ENCODE data around the gene CCNJL.
"Not testable (repeated sequence)": the region's sequence is repeated elsewhere in the genome, so short reads cannot be mapped to it uniquely, and the experiment has no call there.

The CCNJL gene

GRCh38 chr5:160260006-160260775 is 52.2 kb downstream of the CCNJL start:
- DNase-seq: no peak

DNA sequence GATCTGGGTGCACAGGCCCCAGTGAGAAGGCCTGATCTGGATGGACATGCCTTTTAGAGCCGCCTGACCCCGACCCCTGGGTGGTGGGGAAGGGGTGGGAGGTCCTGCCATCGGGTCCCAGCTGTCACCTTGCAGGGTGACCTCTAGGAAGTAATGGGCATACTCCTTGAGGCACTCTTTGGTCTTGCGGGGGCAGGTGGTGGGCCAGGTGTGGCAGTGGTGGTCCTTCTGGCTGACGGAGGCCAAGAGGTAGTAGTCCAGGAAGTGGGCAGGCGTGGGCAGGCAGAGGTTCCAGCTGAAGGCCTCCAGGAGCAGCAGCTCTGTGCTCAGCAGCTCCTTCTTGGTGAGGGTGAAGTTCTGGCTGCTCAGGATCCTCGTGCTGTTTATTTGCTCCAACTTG is 53.0 kb downstream of the CCNJL start:
- no peak for DNase-seq

- no peak for DNase-seq
Measured at GRCh38 chr5:160254706-160255105, 57.7 kb downstream of the CCNJL start.

DNA sequence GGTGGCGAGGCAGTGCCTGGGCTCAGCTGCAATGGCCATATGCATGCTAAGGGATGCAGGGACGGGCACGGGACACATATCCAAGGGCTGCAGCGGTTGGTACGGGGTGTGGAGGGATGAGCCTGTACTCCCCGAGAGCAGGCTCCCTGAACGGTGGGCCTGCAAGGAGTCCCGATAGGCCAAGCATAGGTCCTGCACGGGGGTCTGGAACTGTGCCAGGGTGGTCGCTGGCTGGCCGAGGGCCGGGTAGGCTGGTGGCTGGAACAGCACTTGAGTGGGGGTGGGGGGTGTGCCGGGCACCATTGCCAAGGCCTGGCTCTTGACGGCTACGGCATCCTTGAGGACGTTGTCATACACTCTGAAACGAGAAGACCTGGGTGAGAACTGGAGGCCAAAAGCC is 58.9 kb downstream of the CCNJL start:
- no peak for DNase-seq

- no peak for DNase-seq
Measured at GRCh38 chr5:160252916-160253315, 59.4 kb downstream of the CCNJL start.

GRCh38 chr5:160251406-160252155 is 60.8 kb downstream of the CCNJL start:
- DNase-seq: no peak

- DNase-seq: no peak
Measured at GRCh38 chr5:160250826-160251225, 61.5 kb downstream of the CCNJL start.

GRCh38 chr5:160250226-160250625 is 62.1 kb downstream of the CCNJL start:
- no peak for DNase-seq

DNA sequence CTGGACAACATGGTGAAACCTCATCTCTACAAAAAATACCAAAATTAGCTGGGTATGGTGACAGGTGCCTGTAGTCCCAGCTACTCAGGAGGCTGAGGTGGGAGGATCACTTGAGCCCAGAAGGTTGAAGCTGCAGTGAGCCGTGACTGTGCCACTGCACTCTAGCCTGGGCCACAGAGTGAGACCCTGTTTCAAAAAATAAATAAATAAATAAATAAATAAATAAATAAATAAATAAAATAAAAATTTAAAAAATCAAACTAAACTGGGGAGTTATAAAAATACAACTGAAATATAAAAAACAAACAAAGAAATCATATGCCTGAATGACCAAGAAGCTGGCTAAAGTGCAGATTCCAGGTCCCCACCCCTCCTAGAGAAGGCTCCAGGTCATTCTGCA is 62.8 kb downstream of the CCNJL start:
- not testable (repeated sequence) for DNase-seq

DNA sequence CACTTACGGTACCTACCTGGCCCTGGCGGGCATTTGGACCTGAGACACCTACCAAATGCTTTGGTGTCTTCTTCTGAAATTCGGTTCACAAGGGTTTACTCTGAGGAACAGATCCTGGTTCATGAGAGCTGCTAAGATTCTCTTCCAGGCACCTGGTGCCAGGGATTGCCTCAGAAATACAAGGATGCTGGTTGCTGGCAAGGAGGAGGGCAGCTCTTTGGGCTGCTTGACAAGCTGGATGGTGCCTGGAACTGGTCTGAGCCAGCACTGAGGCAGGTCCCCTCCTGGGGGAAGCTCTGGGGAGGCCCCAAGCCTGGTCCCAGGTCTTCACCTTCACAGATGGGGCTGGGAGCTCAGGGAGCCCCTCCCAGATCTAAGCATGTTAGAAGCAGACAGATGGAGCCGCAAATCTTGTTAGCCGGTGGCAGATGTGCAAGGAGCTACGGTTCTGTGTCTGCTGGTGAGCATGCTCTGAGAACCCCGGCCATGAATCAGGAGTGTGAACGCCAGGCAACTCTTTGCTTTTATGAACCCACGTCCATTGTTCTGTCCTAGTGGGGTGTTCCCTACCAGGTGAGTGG is 66.8 kb downstream of the CCNJL start:
- no peak for DNase-seq

- DNase-seq: no peak
Measured at GRCh38 chr5:160242145-160242544, 70.2 kb downstream of the CCNJL start.

DNA sequence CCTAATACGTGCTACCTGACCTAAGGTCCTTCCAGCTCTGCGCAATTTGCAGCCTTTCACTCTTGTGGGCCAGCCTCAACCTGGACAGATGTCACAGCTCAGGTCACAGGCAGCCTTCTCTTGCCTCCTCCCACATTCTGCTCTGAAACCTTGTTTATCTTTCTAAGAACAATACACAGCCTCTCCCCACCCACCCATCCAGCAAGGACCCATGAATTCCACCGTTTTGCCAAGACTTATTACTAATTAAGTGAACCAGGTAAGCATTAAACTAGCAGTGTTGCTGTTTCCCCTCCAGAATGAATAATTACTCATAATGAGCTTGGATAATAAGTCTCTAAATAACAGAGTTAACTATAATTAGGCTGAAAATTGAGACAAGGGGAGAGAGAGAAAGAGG is 72.0 kb downstream of the CCNJL start:
- DNase-seq: no peak

- no peak for DNase-seq
Measured at GRCh38 chr5:160237571-160238093, 74.7 kb downstream of the CCNJL start.

DNA sequence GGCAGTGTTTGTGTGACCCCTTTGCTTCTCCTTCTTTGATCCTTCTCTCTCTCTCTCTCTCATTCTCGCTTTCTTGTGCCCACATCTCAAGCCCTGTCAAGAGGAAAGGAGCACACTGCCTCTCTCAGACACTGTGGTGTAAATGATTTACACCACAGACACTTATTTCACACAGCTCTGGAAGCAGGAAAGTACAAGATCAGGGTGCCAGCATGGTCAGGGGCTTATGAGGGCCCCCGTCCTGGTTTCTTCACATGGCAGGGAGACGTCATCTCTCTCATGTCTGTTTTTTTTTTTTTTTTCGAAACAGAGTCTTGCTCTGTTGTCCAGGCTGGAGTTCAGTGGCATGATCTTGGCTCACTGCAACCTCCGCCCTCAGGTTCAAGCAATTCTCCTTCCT is 76.6 kb downstream of the CCNJL start:
- no peak for DNase-seq

DNA sequence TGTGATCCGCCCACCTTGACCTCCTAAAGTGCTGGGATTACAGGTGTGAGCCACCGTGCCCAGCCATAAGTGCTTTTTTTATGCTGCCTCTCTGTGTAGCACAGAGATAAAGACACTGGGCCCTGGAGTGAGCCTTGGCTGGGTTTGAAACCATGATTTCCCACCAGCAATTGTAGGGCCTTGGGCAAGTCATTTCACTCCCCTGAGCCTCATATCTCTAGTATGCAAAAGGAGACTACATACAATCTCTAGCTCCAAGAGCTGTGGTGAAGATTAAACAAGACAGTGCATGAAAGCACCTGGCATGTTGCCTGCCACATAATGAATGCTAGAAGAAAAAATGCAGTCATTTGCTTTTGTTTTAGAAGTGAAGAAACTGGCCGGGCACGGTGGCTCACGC is 79.1 kb downstream of the CCNJL start:
- no peak for DNase-seq

GRCh38 chr5:160231783-160232342 is 80.5 kb downstream of the CCNJL start:
- DNase-seq: no peak

DNA sequence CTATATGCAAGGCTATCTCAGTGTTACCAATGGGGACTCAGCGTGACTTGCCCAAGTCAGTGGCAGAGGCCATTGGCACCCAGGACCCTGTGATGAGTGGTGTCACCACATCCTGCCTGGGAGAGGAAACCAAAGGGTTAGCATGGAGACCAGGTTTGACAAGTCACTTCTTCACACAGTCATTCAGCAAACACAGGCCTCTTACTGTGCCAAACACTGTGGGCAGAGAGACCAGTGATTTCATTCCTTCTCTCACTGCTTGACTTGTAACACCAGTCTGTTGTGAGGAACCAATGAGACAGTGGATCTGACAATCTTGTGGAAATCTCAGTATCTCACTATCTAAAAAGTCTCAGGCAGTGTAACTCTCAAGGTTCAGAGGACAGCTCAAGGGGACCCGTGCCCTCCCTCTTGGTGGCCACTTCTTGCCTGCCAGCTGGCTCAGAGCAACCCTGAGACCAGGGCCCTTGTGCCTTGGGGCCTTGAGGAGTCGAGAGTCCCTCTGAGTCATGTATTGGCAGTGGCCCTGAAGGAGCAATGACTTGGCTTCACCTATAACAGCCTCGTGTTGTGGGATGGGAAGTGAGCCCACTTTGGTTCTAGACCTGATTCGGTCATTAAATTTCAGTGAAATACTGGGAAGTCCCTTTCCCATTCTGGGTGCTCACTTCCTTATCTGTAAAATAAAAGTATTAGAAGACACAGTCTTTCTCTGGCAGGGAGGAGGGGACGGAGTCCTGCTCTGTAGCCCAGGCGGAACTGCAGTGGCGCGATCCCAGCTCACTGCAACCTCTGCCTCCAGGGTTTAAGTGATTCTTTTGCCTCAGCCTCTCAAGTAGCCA is 81.5 kb downstream of the CCNJL start:
- DNase-seq: no peak

GRCh38 chr5:160229190-160229742 is 83.1 kb downstream of the CCNJL start, which contains the start of gene FABP6:
Gene FABP6 (plus strand): TSS chr5:160229506. CDS start chr5:160229558, 52 bp downstream.
- no peak for DNase-seq

DNA sequence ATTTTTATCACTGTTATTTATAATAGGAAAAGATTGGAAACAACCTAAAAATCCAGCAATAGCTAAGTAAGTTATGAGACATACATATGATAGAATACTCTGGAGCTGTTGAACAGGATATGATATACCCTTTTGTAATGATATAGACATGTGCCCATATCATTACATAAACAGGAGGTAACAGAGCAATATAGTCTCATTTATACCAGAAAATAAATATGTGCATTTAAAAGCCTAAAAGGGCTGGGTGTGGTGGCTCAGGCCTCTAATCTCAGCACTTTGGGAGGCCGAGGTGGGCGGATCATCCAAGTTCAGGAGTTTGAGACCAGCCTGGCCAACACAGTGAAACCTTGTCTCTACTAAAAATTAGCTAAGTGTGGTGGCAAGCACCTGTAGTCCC is 85.4 kb downstream of the CCNJL start:
- DNase-seq: no peak

DNA sequence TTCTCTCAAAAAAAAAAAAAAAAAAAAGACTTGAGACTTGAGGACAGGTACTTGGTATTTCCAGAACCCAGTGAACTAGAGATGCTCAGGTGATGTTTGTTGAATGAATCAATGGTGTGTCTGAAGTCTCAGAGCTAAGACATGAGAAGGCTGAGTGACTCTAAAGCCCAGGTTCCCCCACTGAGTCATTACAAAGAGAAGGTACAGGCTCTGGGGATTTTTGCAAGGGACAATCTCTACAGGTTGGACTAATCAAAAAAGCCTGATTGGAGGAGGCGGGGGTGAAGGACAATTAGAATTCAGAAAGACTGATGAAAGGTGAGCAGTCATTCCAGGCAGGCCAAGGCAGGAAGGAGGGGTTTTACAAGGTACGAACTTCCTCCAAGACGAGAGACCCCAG is 91.3 kb downstream of the CCNJL start:
- DNase-seq: no peak

- DNase-seq: no peak
Measured at GRCh38 chr5:160219356-160219755, 93.0 kb downstream of the CCNJL start.

GRCh38 chr5:160213537-160213936 is 98.8 kb downstream of the CCNJL start:
- DNase-seq: no peak
